DMS153 (cell line): Measurements from ENCODE around the gene C9orf78.

Experiments used
- DNase-seq: peaks from one replicate; lab custom pipeline; 2025; lab: John Stamatoyannopoulos, UW

C9orf78 gene, protein sequence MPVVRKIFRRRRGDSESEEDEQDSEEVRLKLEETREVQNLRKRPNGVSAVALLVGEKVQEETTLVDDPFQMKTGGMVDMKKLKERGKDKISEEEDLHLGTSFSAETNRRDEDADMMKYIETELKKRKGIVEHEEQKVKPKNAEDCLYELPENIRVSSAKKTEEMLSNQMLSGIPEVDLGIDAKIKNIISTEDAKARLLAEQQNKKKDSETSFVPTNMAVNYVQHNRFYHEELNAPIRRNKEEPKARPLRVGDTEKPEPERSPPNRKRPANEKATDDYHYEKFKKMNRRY

GRCh38 chr9:129835128-129835859 lies at the start of gene C9orf78, which contains the start of gene USP20:
Gene C9orf78, minus strand, starts transcription at chr9:129835275. Its CDS starts 54 bp downstream, at chr9:129835221.
Gene USP20, plus strand, starts transcription at chr9:129835458. Its CDS starts 17,098 bp downstream, at chr9:129852556.
- DNase-seq = peak; percentile 90

DNA sequence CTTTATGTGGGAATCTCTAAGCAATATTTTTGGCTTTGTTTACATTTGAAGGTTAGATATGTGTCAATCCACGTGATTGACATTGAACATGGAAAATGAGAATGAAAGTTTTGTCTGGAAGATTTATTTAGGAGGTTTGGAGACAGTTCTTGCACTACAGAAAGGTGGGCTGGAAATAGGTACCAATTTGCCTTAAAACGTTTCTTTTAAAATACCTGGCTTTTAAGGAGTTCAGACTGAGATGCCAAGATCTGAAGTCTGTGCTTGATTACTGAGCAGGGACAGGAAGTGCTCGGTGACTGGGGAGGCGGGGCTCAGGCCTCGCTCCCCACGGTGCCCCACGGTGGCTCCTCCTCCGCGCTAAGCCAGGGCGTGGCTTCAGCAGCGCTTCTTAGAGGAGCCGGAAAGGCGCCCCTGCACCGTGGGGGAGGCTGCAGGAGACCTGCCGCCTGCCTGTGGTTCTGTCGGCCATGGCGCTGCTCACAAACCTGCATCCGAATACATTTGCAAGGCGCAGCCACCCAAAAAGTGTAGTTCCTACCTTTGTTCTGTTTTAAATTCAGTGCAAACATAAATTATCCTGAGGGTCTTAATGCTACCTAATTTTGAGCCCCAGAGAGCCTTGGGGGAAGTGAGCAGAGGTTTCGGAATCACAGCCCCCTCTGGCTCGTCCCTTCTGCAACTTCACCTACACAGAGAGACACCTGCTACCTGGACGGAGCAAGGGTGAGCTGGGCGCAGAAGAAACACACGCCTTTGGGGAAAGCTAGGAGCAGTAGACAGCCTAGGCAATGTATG lies 49.3 kb upstream of the C9orf78 start:
- DNase-seq = peak; percentile 85

DNA sequence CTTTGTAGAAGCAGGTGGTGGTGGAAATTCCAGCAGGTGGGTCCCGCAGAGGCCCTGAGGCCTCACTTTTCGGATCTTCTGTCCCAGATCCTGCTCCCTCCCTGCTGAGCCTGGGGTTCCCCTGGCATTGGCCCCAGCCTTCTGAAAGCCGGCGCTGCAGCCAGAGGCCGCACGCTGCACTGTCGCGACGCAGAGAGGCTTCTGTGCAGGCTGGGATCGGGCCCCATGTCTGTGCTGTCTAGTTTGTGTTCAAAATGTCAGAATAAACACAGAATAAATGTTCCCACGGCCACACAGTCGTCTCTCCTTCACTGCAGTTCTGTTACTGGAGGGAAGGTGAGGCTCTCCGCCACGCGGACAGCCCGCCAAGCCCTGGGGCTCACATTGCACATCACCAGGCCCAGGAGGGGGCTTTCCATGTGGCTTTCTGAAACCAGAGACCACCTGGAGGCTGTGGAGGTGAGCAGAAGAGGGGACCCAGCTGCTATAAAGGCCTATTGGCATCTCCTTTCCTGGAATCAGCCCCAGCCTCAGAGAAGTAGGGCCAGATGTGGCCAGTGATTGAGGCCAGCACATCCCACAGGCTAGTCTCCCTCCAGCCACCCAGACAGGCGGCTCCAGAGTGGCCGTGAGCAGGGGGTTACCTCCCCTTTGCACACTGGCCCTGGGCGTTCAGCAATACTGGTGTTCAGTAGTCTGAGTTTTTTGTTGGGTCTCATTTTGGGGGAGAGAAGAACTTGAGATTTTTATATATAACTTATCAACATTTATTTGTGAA lies 46.7 kb upstream of the C9orf78 start:
- no peak for DNase-seq

GRCh38 chr9:129880654-129881546 lies 45.8 kb upstream of the C9orf78 start:
- no peak for DNase-seq

GRCh38 chr9:129879991-129880653 lies 45.0 kb upstream of the C9orf78 start:
- no peak for DNase-seq

- no peak for DNase-seq
Observed at GRCh38 chr9:129879103-129879699, 44.1 kb upstream of the C9orf78 start.

- no peak for DNase-seq
Observed at GRCh38 chr9:129878291-129878690, 43.2 kb upstream of the C9orf78 start.

DNA sequence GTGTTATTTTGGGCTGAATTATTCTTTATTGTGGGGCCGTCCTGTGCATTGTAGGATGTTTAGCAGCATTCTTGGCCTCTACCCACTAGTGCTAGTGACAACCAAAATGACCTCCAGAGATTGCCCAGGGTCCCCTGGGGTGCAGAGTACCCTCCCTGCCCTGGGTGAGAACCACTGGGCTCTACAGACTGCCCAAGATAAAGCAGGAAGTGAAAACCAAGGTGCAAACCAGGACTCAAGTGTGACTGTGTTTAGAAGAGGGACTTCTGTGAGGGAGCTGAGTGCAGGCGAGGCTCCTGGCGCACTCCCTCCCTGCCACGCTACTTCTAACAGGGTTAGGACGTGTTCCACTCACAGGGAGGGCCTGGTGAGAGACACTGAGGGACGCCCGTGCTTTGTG lies 41.7 kb upstream of the C9orf78 start:
- no peak for DNase-seq

DNA sequence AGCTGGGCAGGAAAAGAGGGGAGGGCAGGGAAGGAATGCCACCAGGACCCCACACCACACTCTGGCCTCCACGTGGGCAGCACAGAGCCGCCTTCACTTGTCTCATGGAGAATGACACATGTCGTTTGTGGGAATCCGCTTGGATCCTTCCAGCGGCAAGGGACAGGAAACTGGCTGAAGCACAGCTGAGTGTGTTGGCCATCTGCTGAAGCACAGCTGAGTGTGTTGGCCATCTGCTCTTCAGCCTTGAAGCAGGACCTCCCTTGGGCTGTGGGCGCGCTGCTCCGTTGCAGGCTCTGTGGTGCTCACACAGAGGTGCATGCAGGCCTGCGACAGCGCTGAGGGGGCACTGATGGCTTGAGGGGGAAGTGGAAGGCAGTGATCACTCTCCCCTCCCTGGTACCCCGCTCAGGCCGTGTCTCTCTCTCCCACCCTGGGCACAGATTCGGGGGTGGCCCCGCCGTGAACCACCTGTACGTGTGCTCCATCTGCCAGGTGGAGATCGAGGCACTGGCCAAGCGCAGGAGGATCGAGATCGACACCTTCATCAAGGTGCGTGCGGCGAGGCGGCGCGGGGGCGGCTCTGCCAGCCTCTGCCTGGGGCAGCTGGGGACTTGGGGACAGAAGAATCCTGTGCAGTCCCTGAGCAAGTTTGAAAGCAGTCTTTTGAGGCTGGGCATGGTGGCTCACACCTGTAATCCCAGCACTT lies 40.8 kb upstream of the C9orf78 start:
- no peak for DNase-seq

GRCh38 chr9:129875181-129875611 lies 40.1 kb upstream of the C9orf78 start:
- DNase-seq = no peak

DNA sequence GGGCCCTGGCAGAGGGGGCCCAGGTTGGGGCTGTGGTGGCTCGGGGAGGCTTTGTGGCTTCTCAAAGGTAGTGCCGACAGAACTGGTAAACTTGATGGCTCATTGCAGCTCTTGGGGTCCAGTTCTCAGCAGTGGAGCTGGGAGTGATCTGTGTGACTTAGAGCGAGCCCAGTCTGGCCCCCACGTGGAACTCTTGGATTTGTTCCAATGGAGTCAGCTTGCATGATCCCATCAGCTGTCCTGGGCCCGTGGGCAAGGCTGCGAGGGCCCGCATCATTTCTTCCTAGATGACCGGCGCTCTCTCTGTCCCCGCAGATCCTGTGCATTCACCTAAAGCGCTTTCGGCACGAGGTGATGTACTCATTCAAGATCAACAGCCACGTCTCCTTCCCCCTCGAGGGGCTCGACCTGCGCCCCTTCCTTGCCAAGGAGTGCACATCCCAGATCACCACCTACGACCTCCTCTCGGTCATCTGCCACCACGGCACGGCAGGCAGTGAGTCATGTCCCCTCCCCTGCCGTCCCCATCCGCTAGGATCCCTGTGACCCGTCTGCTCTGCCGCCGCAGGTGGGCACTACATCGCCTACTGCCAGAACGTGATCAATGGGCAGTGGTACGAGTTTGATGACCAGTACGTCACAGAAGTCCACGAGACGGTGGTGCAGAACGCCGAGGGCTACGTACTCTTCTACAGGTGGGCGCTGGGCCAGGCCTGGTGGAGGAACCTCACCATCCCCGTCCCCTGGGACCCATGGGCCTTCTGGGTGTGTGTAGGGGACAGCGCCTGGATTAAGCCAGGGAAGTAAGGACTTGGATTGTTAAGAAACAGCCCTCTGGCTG lies 39.4 kb upstream of the C9orf78 start:
- no peak for DNase-seq

GRCh38 chr9:129873563-129874190 lies 38.6 kb upstream of the C9orf78 start:
- no peak for DNase-seq

DNA sequence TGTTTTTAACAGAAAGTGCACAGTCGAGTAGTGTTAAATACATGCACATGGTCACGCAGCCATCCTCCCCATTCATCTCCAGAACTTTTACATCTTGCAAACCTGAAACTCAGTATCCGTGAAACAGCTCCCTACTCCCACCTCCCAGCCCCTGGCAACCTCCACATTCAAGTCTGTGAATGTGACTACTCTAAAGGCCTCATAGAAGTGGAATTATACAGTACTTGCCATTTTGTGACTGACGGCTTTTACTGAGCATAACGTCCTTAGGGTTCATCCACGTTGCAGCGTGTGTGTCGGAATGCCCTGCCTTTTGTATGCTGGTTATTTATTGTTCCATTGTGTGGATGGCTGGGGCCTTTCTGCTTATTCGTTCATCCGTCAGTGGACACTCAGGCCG lies 36.0 kb upstream of the C9orf78 start:
- no peak for DNase-seq

GRCh38 chr9:129869585-129870501 lies 34.8 kb upstream of the C9orf78 start:
- DNase-seq = no peak

DNA sequence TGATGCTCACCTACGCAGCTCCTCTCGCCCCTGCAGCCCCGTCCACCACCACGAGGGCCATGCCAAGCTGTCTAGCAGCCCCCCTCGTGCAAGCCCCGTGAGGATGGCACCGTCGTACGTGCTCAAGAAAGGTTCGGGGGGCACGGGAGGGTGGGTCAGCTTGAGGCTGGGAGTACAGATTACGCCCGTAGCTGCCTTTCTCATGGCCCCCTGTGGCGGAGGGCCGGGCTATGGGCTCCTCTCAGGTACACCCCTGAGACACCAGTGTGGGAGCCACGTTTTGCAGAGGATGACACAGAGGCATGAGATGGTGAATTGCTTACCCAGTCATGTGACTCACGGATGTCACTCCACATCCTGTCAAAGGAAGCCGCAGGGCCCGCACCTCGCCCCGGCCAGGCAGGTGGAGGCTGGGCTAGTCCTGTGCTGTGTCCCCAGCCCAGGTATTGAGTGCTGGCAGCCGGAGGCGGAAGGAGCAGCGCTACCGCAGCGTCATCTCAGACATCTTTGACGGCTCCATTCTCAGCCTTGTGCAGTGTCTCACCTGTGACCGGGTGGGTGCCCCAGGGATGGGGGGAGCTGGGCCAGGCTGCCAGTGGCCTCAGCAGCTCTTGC lies 33.9 kb upstream of the C9orf78 start:
- DNase-seq = no peak
